GM12892 (cell line): ENCODE measurements around the gene DPYSL4.

Source experiments
- DNase-seq: peaks from one replicate; pipeline ENCODE4 v3.0.0; 2011; ENCODE audit not compliant: insufficient read length
- FAIRE-seq: peaks from 2 replicates; lab custom pipeline; 2011; peaks lifted over from hg19 to GRCh38; lab: Jason Lieb, UNC
- POLR2A ChIP-seq: IDR thresholded peaks from 2 replicates; pipeline ENCODE4 v1.6.1; 2011; ENCODE audit warnings: low read depth, low read length, control low read depth
- POLR2AphosphoS5 ChIP-seq: IDR thresholded peaks from 2 replicates; pipeline ENCODE4 v1.6.1; 2011; ENCODE audit warnings: low read depth, low read length, control low read depth
- TAF1 ChIP-seq: IDR thresholded peaks from 2 replicates; pipeline ENCODE4 v1.6.1; 2011; ENCODE audit warnings: low read depth, mild to moderate bottlenecking, control low read depth, low read length, borderline replicate concordance

The DPYSL4 gene

GRCh38 chr10:132237396-132237795 lies 50.6 kb downstream of the DPYSL4 start:
- no peak for FAIRE-seq

GRCh38 chr10:132237871-132238270 lies 51.1 kb downstream of the DPYSL4 start:
- no peak for TF ChIP-seq POLR2AphosphoS5
- TF ChIP-seq TAF1: no peak
- TF ChIP-seq POLR2A: no peak
- no peak for FAIRE-seq
- no peak for DNase-seq

More at GRCh38 chr10:132237396-132237795, 50.6 kb downstream of the DPYSL4 start:
- DNase-seq: no peak
- no peak for TF ChIP-seq POLR2A
- TF ChIP-seq TAF1: no peak
- TF ChIP-seq POLR2AphosphoS5: no peak

- FAIRE-seq (no peak), DNase-seq (no peak)
- TF ChIP-seq TAF1 (no peak), POLR2AphosphoS5 (no peak), POLR2A (no peak)
Measured at GRCh38 chr10:132238371-132239125, 51.8 kb downstream of the DPYSL4 start.

- no peak for TF ChIP-seq POLR2A
- TF ChIP-seq POLR2AphosphoS5: no peak
- TF ChIP-seq TAF1: no peak
- FAIRE-seq (no peak), DNase-seq (no peak)
Measured at GRCh38 chr10:132239126-132240031, 52.6 kb downstream of the DPYSL4 start.

GRCh38 chr10:132240156-132240555 lies 53.4 kb downstream of the DPYSL4 start:
- FAIRE-seq (no peak), DNase-seq (no peak)
- TF ChIP-seq TAF1: no peak
- TF ChIP-seq POLR2A: no peak
- TF ChIP-seq POLR2AphosphoS5: no peak

GRCh38 chr10:132240581-132240980 lies 53.8 kb downstream of the DPYSL4 start:
- DNase-seq (no peak), FAIRE-seq (no peak)
- TF ChIP-seq TAF1 (no peak), POLR2AphosphoS5 (no peak), POLR2A (no peak)

GRCh38 chr10:132241086-132241485 lies 54.3 kb downstream of the DPYSL4 start:
- no peak for DNase-seq
- no peak for TF ChIP-seq TAF1

GRCh38 chr10:132241496-132241895 lies 54.7 kb downstream of the DPYSL4 start:
- TF ChIP-seq TAF1 (no peak), POLR2A (no peak), POLR2AphosphoS5 (no peak)
- no peak for DNase-seq
- no peak for FAIRE-seq

More at GRCh38 chr10:132241086-132241485, 54.3 kb downstream of the DPYSL4 start:
- FAIRE-seq: no peak

GRCh38 chr10:132242103-132242840 lies 55.5 kb downstream of the DPYSL4 start:
- FAIRE-seq (no peak), DNase-seq (no peak)
- no peak for TF ChIP-seq TAF1
- no peak for TF ChIP-seq POLR2AphosphoS5
- no peak for TF ChIP-seq POLR2A

GRCh38 chr10:132243141-132243540 lies 56.4 kb downstream of the DPYSL4 start:
- FAIRE-seq: no peak
- TF ChIP-seq TAF1 (no peak), POLR2A (no peak), POLR2AphosphoS5 (no peak)
- DNase-seq: no peak

GRCh38 chr10:132243626-132244025 lies 56.9 kb downstream of the DPYSL4 start:
- TF ChIP-seq TAF1: no peak
- TF ChIP-seq POLR2A: no peak
- FAIRE-seq (no peak), DNase-seq (no peak)

GRCh38 chr10:132245056-132245455 lies 58.3 kb downstream of the DPYSL4 start:
- FAIRE-seq: no peak

More at GRCh38 chr10:132245056-132245455, 58.3 kb downstream of the DPYSL4 start:
- TF ChIP-seq POLR2A: no peak
- no peak for TF ChIP-seq POLR2AphosphoS5
- TF ChIP-seq TAF1: no peak
- no peak for DNase-seq
